OCI-LY3 (cell line): ENCODE measurements around the gene EYS.
A peak's percentile ranks its signal among the peaks of the same experiment; 100 is the strongest.

Source experiments
- H2AFZ ChIP-seq: fragments of 200-600, 300-600 bp; shearing (Covaris generic); 2 replicates; pipeline ENCODE4 v1.6.0; 2014; ENCODE audit warnings: antibody characterized with exemption, low read depth, low read length
- H3K27ac ChIP-seq: fragments of 200-600, 300-600 bp; sonication (generic); 2 replicates; pipeline ENCODE4 v1.5.1; 2014; ENCODE audit warnings: mild to moderate bottlenecking, low read length, moderate library complexity, mixed read lengths
- H3K27me3 ChIP-seq: fragments of 200-600, 300-600 bp; sonication (generic); 2 replicates; pipeline ENCODE4 v1.6.1; 2014; ENCODE audit warnings: low read depth, low read length, mixed read lengths
- H3K36me3 ChIP-seq: fragments of 200-600, 300-600 bp; sonication (generic); replicated peaks from 2 replicates; pipeline ENCODE3; 2014; ENCODE audit warnings: low read depth, low read length, mixed read lengths
- H3K4me1 ChIP-seq: fragments of 300-600, 200-600 bp; sonication (generic); 2 replicates; pipeline ENCODE4 v1.6.1; 2014; ENCODE audit warnings: low read length, mixed read lengths
- H3K4me2 ChIP-seq: fragments of 200-600, 300-600 bp; sonication (generic); 2 replicates; pipeline ENCODE4 v1.6.1; 2014; ENCODE audit warnings: low read length, mixed read lengths
- H3K4me3 ChIP-seq: fragments of 300-600, 200-600 bp; sonication (generic); 2 replicates; pipeline ENCODE4 v1.5.1; 2014; ENCODE audit warnings: antibody characterized with exemption, mild to moderate bottlenecking, low read length, moderate library complexity
- H3K79me2 ChIP-seq: fragments of 300-600, 200-600 bp; shearing (Covaris generic); 2 replicates; pipeline ENCODE4 v1.6.1; 2014; ENCODE audit warnings: mild to moderate bottlenecking, low read length, mixed read lengths
- H3K9ac ChIP-seq: fragments of 300-600, 200-600 bp; shearing (Covaris generic); 2 replicates; pipeline ENCODE4 v1.6.0; 2014; ENCODE audit warnings: mild to moderate bottlenecking, low read length, moderate library complexity
- H3K9me3 ChIP-seq: fragments of 200-600, 300-600 bp; shearing (Covaris generic); 2 replicates; pipeline ENCODE4 v1.6.1; 2014; ENCODE audit warnings: low read length, mixed read lengths; ENCODE audit not compliant: insufficient read depth
- H4K20me1 ChIP-seq: fragments of 200-600, 300-600 bp; sonication (generic); 2 replicates; pipeline ENCODE4 v1.6.1; 2016; ENCODE audit warnings: low read length, mixed read lengths; ENCODE audit not compliant: insufficient read depth
- EZH2phosphoT487 ChIP-seq: fragments of 200-600 bp; shearing (Covaris generic); IDR thresholded peaks from 2 replicates; pipeline ENCODE4 v1.6.1; 2018; ENCODE audit warnings: antibody characterized with exemption, mixed run types, low read depth
- TF ChIP-seq, protein P1 (sequence below): fragments of 200-600, 300-600 bp; sonication (generic); IDR thresholded peaks from 2 replicates; pipeline ENCODE4 v1.5.1; 2014; ENCODE audit warnings: antibody characterized with exemption, low read length, low read depth

EYS gene

DNA sequence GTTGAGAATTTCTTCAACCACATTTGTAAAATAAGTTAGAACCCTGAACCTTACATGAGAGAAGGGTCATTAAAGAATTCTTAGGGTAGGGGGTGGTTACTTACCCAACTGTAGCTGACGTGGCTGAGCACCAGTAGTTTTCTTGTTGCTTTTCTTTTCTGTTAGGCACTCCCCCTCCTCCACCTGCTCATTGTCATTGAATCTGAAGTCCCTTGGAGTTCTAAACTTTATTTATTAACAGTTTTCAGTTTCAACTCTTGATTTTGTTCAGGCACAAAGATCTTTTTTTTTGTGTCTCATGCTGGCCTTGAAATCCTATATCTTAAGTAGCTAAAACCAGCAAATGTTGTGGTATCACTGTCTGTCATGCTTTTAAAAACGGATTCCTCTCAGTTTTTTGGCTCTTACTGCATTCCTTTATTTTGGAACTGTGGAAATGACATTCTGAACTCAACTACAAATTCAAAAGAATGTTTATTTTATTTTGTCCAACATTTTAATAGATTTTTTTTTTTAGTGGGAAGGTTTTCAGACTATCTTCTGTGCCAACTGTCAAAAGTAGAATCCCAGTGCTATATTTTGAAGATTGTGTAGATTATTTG lies 1606.2 kb downstream of the EYS start:
- no peaks in the 10 kb centered on the region for H3K79me2 ChIP-seq
- no peaks in the 10 kb centered on the region for H3K4me1 ChIP-seq
- no peak overlapping the region for H3K4me2 ChIP-seq
- no peaks in the 10 kb centered on the region for H3K36me3 ChIP-seq
- H2AFZ ChIP-seq: peak overlapping the region; percentile 26; the same call in 1 of the 2 replicates
- no peaks in the 10 kb centered on the region for H4K20me1 ChIP-seq
- no peak overlapping the region for H3K4me3 ChIP-seq
- 0 out of 2 replicates have a peak, but pooled peaks cover 2% of the 10 kb centered on the region for H3K9me3 ChIP-seq
- no peak overlapping the region for H3K27ac ChIP-seq
- no peak overlapping the region for H3K9ac ChIP-seq
- no peaks in the 10 kb centered on the region for H3K27me3 ChIP-seq
- TF ChIP-seq, protein P1, sequence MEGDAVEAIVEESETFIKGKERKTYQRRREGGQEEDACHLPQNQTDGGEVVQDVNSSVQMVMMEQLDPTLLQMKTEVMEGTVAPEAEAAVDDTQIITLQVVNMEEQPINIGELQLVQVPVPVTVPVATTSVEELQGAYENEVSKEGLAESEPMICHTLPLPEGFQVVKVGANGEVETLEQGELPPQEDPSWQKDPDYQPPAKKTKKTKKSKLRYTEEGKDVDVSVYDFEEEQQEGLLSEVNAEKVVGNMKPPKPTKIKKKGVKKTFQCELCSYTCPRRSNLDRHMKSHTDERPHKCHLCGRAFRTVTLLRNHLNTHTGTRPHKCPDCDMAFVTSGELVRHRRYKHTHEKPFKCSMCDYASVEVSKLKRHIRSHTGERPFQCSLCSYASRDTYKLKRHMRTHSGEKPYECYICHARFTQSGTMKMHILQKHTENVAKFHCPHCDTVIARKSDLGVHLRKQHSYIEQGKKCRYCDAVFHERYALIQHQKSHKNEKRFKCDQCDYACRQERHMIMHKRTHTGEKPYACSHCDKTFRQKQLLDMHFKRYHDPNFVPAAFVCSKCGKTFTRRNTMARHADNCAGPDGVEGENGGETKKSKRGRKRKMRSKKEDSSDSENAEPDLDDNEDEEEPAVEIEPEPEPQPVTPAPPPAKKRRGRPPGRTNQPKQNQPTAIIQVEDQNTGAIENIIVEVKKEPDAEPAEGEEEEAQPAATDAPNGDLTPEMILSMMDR: no peak
- no peak for TF ChIP-seq EZH2phosphoT487

DNA sequence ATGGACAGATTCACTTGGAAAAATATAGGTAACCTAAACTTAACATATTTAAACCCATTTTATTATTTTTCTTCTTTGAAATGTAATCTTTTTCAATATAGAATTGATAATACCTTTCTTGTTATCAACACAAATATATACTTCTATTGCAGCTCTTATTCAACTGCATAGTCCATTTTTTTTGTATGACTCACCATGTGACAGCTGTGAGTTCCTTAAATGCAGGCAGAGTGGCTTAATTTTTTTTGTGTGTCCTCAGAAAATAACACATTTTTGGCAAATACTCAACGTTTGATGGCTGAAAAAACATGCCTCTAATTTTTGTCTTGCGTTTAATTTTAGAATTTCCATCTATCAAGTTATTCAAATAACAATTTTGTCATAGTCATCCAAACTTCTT lies 1616.7 kb downstream of the EYS start:
- no peaks in the 10 kb centered on the region for H4K20me1 ChIP-seq
- H3K9me3 ChIP-seq: no peaks in the 10 kb centered on the region
- H3K4me1 ChIP-seq: no peaks in the 10 kb centered on the region
- H3K27me3 ChIP-seq: no peaks in the 10 kb centered on the region
- H3K9ac ChIP-seq: no peak overlapping the region
- no peak overlapping the region for H3K4me2 ChIP-seq
- no peak overlapping the region for H2AFZ ChIP-seq
- no peak for TF ChIP-seq EZH2phosphoT487
- TF ChIP-seq, protein P1: no peak
- H3K36me3 ChIP-seq: no peaks in the 10 kb centered on the region
- no peaks in the 10 kb centered on the region for H3K79me2 ChIP-seq
- no peak overlapping the region for H3K27ac ChIP-seq
- H3K4me3 ChIP-seq: no peak overlapping the region

DNA sequence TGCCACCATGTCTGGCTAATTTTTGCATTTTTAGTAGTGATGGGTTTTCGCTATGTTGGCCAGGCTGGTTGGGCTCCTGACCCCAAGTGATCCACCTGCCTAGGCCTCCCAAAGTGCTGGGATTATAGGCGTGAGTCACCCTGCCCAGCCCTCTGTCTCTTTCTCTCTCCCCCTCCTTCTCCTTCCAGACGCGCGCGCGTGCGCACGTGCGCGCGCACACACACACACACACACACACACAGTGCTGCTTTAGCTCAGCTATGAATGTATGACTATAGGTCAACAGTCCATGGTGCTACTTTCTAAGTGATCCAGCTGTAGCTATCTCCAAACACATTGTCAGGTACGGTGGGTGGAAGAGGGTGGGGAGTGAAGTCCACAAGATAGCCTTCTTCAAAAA lies 1621.9 kb downstream of the EYS start:
- no peaks in the 10 kb centered on the region for H3K36me3 ChIP-seq
- no peaks in the 10 kb centered on the region for H4K20me1 ChIP-seq
- peaks cover 27% of the 10 kb centered on the region for H3K4me1 ChIP-seq
- no peak overlapping the region for H3K27ac ChIP-seq
- TF ChIP-seq, protein P1: no peak
- no peak for TF ChIP-seq EZH2phosphoT487
- H3K27me3 ChIP-seq: no peaks in the 10 kb centered on the region
- no peaks in the 10 kb centered on the region for H3K9me3 ChIP-seq
- no peak overlapping the region for H3K4me3 ChIP-seq
- H3K4me2 ChIP-seq: no peak overlapping the region
- H3K9ac ChIP-seq: no peak overlapping the region
- no peak overlapping the region for H2AFZ ChIP-seq
- H3K79me2 ChIP-seq: no peaks in the 10 kb centered on the region

DNA sequence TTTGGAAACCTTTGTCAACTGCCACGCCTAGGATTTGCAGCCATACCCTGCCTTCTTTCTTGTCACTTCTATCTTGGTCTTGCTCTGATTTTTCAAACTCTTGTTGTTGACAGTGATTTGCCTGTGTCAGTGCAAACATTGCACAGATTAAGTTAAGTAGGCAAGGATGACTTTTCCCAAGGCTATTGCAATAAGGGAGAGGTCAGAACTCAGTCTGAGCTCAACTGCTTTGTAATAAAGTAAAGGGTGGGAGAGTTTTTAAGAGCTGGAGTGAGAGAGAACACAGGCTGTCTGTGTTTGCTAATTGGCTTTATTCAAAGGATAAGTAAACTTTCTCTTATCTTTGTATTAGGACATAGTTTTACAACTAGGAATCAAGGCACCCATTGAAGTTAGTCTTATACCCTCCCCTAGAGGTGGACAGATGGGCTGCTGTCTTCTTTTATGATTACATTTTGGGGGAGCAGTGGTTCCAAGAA lies 1622.8 kb downstream of the EYS start:
- Histone ChIP-seq H3K27me3 (no peaks in the 10 kb centered on the region), H4K20me1 (no peaks in the 10 kb centered on the region), H3K36me3 (no peaks in the 10 kb centered on the region), H3K4me1 (peaks cover 27% of the 10 kb centered on the region), H3K27ac (no peak overlapping the region), H2AFZ (no peak overlapping the region), H3K9ac (no peak overlapping the region), H3K9me3 (no peaks in the 10 kb centered on the region), H3K4me2 (no peak overlapping the region), H3K79me2 (no peaks in the 10 kb centered on the region), H3K4me3 (no peak overlapping the region)
- TF ChIP-seq, protein P1: no peak; the same call in 1 of the 2 replicates
- TF ChIP-seq EZH2phosphoT487: no peak
